Measurements from ENCODE around the gene SGPP2.

The SGPP2 gene

GRCh38 chr2:222592176-222592575, 167.8 kb downstream of the SGPP2 start:
- no peak for DNase-seq

GRCh38 chr2:222594679-222595078, 170.3 kb downstream of the SGPP2 start:
- no peak for DNase-seq

- DNase-seq, result no peak
Measured at GRCh38 chr2:222595581-222595980, 171.2 kb downstream of the SGPP2 start.

GRCh38 chr2:222598611-222599010, 174.3 kb downstream of the SGPP2 start:
- DNase-seq, result no peak

- DNase-seq, result no peak
Measured at GRCh38 chr2:222603501-222603900, 179.2 kb downstream of the SGPP2 start.

- no peak for DNase-seq
Measured at GRCh38 chr2:222604749-222605515, 180.6 kb downstream of the SGPP2 start.

- DNase-seq, result no peak
Measured at GRCh38 chr2:222606306-222606705, 182.0 kb downstream of the SGPP2 start.

- no peak for DNase-seq
Measured at GRCh38 chr2:222608081-222608480, 183.7 kb downstream of the SGPP2 start.

GRCh38 chr2:222609381-222609780, 185.0 kb downstream of the SGPP2 start:
- no peak for DNase-seq
